GM06990 (cell line): ENCODE measurements around the gene MAN1B1.

Experiments used
- DNase-seq: peaks from one replicate; pipeline ENCODE4 v3.0.0-alpha.2; 2011; ENCODE audit not compliant: insufficient read length; ENCODE audit errors: extremely low read depth
- H3K27me3 ChIP-seq: replicated peaks from 2 replicates; pipeline ENCODE4 v1.6.0; 2011; ENCODE audit warnings: low read length; ENCODE audit not compliant: control insufficient read depth, insufficient read depth
- H3K36me3 ChIP-seq: 2 replicates; pipeline ENCODE4 v1.5.1; 2011; ENCODE audit warnings: low read length; ENCODE audit not compliant: control insufficient read depth, insufficient read depth
- H3K4me3 ChIP-seq: replicated peaks from 2 replicates; pipeline ENCODE4 v1.5.1; 2011; ENCODE audit warnings: low read depth, mild to moderate bottlenecking, control low read depth, low read length
- TF ChIP-seq, protein P1 (sequence below): IDR thresholded peaks from 2 replicates; pipeline ENCODE4 v1.5.1; 2011; ENCODE audit warnings: low read length, control low read depth, mild to moderate bottlenecking, inconsistent platforms; ENCODE audit not compliant: insufficient read depth, poor library complexity, severe bottlenecking

The MAN1B1 gene

GRCh38 chr9:137082222-137082924 is 4.4 kb upstream of the MAN1B1 start:
- H3K4me3 ChIP-seq: no peak overlapping the region
- no peak for DNase-seq
- H3K27me3 ChIP-seq: no peaks in the 10 kb centered on the region
- H3K36me3 ChIP-seq: peaks cover 15% of the 10 kb centered on the region
- TF ChIP-seq, protein P1, sequence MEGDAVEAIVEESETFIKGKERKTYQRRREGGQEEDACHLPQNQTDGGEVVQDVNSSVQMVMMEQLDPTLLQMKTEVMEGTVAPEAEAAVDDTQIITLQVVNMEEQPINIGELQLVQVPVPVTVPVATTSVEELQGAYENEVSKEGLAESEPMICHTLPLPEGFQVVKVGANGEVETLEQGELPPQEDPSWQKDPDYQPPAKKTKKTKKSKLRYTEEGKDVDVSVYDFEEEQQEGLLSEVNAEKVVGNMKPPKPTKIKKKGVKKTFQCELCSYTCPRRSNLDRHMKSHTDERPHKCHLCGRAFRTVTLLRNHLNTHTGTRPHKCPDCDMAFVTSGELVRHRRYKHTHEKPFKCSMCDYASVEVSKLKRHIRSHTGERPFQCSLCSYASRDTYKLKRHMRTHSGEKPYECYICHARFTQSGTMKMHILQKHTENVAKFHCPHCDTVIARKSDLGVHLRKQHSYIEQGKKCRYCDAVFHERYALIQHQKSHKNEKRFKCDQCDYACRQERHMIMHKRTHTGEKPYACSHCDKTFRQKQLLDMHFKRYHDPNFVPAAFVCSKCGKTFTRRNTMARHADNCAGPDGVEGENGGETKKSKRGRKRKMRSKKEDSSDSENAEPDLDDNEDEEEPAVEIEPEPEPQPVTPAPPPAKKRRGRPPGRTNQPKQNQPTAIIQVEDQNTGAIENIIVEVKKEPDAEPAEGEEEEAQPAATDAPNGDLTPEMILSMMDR: no peak

GRCh38 chr9:137082925-137083290 is 3.9 kb upstream of the MAN1B1 start:
- TF ChIP-seq, protein P1: no peak
- DNase-seq: no peak
- H3K27me3 ChIP-seq: no peaks in the 10 kb centered on the region
- peaks cover 15% of the 10 kb centered on the region for H3K36me3 ChIP-seq
- no peak overlapping the region for H3K4me3 ChIP-seq

DNA sequence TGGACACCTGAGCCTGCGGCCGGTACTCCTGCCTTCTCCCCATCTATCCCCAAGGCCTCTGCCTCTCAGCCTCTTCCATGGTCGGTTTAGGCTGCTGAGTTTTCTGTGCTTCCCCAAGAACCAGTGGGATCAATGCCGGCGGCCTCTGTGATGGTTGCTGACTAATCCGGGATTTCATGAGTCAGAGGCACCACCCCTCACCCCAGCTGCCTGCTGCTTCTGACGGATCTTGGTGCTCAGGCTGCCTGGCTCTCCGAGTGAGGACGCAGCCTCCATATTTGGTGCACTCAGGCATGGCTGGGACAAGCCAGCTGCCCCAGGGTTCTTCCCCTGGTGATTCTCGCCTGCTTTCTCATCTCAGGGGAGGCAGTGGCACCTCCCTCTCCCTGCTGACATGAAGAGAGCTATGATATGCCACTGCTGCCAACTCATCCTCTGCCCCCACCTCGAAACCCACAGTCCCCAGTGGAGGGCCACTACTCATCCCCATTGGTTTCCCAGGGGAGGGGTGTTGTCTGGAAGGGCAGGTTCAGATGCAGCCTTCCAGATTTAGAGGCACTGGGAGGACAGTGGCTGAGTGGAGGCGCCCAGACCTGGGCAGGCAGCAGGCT is 3.3 kb upstream of the MAN1B1 start:
- no peak overlapping the region for H3K4me3 ChIP-seq
- H3K27me3 ChIP-seq: no peaks in the 10 kb centered on the region
- DNase-seq: no peak
- H3K36me3 ChIP-seq: peaks cover 15% of the 10 kb centered on the region
- TF ChIP-seq, protein P1: no peak

DNA sequence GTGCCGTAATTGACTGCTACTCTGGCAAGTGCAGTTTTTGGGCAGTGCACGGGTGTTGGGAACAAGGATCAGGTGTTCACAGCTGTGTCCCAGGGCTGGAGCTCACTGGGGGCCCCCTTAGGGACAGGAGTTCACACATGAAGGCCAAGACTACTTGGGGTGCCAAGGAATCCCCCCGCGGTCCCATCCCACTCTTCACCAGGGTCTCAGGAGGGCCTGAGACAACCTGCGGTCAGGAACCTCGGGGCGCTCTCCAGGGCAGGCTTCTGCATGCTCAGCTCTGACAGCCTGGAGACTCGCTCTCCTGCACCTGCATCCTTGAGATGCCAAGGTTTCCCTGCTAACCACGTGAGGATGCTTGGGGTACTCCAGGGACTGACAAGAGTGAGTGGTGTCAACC is 2.3 kb upstream of the MAN1B1 start:
- Histone ChIP-seq H3K36me3 (peaks cover 13% of the 10 kb centered on the region), H3K4me3 (no peak overlapping the region), H3K27me3 (no peaks in the 10 kb centered on the region)
- DNase-seq: no peak
- TF ChIP-seq, protein P1: no peak

DNA sequence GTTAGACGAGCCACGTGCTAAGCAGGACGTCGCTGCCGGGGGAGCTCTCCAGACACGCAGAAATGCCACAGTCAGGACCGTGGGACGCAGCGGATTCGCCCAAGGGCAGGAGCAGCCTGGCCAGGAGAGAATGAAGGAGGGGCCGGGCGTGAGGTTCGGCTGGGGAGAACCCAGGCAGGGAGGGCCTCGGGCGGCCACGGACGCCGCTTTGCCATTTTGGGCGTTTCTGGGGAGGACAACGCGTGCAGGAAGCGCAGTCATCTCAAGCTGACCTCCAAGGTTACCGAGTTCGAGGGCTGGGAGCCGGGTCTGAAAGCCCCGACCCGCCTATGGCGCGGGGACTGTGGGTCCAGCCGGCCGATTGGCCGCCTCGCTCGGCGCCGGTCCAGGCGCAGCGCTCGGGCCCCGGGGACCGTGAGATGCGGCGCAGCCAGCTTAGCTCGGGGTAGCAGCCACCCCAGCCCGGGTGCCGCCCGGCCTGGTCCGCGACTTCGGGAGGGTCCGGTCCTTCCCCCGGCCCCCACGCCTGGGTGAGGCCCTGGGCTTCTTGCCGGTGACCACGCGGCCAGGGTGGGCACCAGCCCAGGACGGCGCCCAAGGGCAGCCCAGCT is 760 bp upstream of the MAN1B1 start:
- Histone ChIP-seq H3K36me3 (peaks cover 9% of the 10 kb centered on the region), H3K4me3 (peak overlapping the region; percentile 81), H3K27me3 (no peaks in the 10 kb centered on the region)
- peak; percentile 63 for DNase-seq
- TF ChIP-seq, protein P1: no peak
